ENCODE measurements around the gene USP21.

GRCh38 chr1:161214369-161214768 is 55.1 kb downstream of the USP21 start:
- TF ChIP-seq CTCF (IDR thresholded peaks at IDR 0.05; ENCODE audit: low read length) = no peak
- no peak for TF ChIP-seq EZH2 (optimal IDR thresholded peaks at IDR 0.05; ENCODE audit: low read depth, low read length)

All from MM.1S (cell line).